ENCODE data around the gene CHRNA5.

GRCh38 chr15:78642331-78642730 is 77.0 kb downstream of the CHRNA5 start:
- no peak for TF ChIP-seq POLR2A (IDR thresholded peaks at IDR 0.05; ENCODE audit: low read depth, low read length)
- TF ChIP-seq POLR2AphosphoS5 (IDR thresholded peaks at IDR 0.05; ENCODE audit: low read depth, low read length), result no peak
- no peak for TF ChIP-seq TAF1 (IDR thresholded peaks at IDR 0.05; ENCODE audit: low read depth, low read length)
- TF ChIP-seq SPI1 (IDR thresholded peaks at IDR 0.05; ENCODE audit: low read depth, low read length), result no peak
- TF ChIP-seq POU2F2 (IDR thresholded peaks at IDR 0.05; ENCODE audit: low read depth, low read length), result no peak
